GM10266 (cell line): ENCODE measurements around the gene RNF223.

Experiments used
- DNase-seq: peaks from one replicate; pipeline ENCODE4 v3.0.0; 2012; ENCODE audit errors: extremely low spot score
- CTCF ChIP-seq: IDR thresholded peaks from 2 replicates; pipeline ENCODE4 v1.5.1; 2012; ENCODE audit warnings: mild to moderate bottlenecking, low read depth; ENCODE audit not compliant: control insufficient read depth, insufficient read depth; ENCODE audit errors: missing control alignments

The RNF223 gene

GRCh38 chr1:1021920-1022259, 52.2 kb downstream of the RNF223 start:
- TF ChIP-seq CTCF = no peak
- no peak for DNase-seq

DNA sequence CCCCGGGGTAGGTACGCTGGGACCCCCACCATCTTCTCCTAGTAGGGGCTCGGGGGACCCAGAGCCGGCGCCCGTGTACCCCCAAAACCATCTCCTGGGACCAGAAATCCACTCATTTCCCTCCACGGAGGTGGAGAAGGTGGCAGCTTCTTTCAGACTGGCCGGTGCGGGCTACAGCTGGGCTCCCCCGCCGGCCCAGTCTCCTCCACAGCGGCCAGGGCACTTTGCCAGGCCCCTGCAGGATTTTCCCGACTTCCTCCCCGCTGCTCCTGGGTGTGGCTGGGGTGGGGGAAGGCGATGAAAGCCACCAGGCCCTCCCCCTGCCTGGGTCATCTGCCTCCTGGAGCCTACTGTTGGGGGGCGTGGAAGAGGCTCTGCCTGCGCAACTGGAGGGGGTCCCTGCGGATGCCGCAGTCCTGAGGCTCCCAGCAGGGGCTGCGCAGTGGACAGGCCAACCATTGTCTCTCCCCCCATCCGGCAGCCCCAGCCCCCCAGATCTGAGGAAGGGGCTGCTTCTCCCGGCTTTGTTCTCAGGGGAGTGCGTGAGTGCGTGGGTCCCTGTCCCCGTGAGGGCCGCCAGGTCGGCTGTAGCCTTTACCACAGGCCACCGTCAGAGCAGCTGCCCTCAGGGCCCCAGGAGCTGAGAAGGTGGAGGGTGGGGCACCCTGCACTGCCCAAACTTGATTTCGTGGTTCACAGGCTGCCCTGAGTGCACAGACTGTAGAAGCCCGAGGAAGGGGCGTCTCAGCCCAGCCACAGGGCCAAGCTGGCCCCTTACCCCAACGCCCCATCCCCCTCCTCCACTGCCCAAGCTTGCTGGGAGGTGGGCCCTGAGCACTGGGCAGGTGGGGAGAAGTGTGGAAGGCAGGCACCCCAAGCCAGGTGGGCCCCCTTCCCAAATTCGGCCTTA, 52.8 kb downstream of the RNF223 start:
- DNase-seq = no peak
- TF ChIP-seq CTCF = no peak
